ENCODE measurements around the gene ARGLU1.
A peak's percentile ranks its signal among the peaks of the same experiment; 100 is the strongest.

ARGLU1 gene

DNA sequence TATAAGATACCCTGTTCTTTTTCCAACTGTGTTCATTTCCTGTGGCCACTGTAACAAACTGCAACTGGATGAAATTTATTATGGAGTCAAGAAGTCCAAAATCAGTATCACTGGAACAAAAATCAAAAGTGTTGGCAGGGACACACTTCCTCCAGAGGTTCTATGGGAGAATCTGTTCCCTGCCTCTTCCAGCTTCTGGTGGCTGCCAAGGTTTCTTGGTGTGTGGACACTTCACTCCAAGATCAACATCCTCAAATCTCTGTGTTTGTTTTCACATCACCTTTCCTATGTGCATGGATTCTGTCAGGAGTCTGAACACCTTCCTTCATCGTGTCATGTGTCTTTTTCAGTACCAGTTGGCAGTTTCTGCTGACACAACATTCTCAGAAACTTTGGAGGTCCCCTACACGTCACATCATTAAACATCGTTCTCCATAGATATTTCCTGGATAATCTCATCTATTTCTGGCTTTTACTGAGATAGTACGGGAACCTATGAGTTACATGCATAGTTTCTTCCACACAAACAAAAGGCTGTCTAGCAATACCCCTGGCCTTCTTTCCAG is 17.3 kb downstream of the ARGLU1 start:
- TF ChIP-seq, protein P1, sequence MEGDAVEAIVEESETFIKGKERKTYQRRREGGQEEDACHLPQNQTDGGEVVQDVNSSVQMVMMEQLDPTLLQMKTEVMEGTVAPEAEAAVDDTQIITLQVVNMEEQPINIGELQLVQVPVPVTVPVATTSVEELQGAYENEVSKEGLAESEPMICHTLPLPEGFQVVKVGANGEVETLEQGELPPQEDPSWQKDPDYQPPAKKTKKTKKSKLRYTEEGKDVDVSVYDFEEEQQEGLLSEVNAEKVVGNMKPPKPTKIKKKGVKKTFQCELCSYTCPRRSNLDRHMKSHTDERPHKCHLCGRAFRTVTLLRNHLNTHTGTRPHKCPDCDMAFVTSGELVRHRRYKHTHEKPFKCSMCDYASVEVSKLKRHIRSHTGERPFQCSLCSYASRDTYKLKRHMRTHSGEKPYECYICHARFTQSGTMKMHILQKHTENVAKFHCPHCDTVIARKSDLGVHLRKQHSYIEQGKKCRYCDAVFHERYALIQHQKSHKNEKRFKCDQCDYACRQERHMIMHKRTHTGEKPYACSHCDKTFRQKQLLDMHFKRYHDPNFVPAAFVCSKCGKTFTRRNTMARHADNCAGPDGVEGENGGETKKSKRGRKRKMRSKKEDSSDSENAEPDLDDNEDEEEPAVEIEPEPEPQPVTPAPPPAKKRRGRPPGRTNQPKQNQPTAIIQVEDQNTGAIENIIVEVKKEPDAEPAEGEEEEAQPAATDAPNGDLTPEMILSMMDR (IDR thresholded peaks at IDR 0.05; ENCODE audit: borderline replicate concordance, insufficient read depth, low read depth, low read length), result no peak

DNA sequence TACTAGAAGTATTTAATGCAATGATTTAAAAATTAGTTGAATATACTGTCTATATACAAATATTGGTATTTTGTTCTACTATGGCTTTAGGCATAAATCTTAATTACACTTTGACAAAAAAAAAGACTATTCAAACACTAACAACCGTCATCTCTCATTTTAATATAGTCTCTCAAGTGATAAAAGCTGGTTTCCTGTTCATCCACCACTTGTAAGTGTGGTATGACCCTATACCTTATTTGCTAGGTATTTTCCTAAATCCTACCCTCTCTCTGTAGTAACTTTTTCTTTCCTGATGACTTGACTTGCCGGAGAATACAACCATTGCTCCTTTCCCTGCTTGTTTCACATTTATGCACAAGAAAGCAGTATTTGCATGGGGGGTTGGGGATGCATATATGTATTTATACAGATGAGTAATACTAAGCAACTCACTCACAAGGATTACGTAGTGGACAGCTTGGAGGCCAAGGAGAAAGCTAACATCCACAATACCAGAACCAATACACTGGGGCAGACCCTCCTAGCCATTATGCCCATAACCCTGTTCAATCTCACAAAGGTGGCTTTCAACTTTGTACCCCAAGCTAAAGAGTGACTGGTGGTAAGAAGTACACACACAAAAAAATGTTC is 19.8 kb downstream of the ARGLU1 start:
- no peak overlapping the region for H3K4me3 ChIP-seq (ENCODE audit: low read depth, low read length)
- TF ChIP-seq, protein P1 (IDR thresholded peaks at IDR 0.05; ENCODE audit: borderline replicate concordance, insufficient read depth, low read depth, low read length), result no peak

More for the DNA sequence above, 17.3 kb downstream of the ARGLU1 start:
- H3K4me3 ChIP-seq (ENCODE audit: low read depth, low read length), result no peak overlapping the region

DNA sequence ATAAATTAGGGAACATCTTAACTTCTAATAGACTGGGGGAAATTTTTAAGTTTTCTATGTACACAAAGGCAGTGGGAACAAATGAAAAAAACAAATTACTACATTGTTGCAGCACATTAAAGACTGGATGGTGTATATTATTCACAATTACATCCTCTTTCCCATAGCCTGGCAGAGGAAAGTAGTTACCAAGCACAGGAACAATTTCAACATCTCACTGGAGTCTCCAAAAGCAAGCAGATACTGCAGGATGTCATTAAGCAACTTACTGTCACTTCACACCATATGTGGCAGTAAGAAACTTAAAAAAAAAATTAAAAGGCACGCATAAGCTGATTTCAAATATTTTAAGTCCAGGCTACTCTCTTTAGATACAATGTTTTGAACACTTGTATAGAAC is 26.1 kb downstream of the ARGLU1 start:
- TF ChIP-seq, protein P1 (IDR thresholded peaks at IDR 0.05; ENCODE audit: borderline replicate concordance, insufficient read depth, low read depth, low read length), result no peak
- no peak overlapping the region for H3K4me3 ChIP-seq (ENCODE audit: low read depth, low read length)

DNA sequence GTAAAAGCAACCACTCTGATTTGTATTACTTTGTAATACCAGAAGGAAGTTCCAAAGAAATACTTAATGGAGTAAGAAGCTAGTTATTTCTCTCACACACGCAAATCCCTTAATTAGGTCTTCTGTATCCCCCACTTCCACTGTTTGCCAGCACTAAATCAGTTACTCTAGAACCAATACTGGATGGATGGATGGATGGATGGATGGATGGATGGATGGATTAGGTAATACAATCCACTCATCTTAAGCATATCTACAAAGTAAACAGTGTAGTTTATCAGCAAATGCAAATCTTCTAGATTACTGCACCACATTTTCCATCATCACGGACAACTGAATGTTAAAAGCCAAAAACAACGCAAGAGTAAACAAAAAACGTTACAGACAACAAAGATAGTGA is 27.3 kb downstream of the ARGLU1 start:
- TF ChIP-seq, protein P1 (IDR thresholded peaks at IDR 0.05; ENCODE audit: borderline replicate concordance, insufficient read depth, low read depth, low read length), result no peak
- no peak overlapping the region for H3K4me3 ChIP-seq (ENCODE audit: low read depth, low read length)

DNA sequence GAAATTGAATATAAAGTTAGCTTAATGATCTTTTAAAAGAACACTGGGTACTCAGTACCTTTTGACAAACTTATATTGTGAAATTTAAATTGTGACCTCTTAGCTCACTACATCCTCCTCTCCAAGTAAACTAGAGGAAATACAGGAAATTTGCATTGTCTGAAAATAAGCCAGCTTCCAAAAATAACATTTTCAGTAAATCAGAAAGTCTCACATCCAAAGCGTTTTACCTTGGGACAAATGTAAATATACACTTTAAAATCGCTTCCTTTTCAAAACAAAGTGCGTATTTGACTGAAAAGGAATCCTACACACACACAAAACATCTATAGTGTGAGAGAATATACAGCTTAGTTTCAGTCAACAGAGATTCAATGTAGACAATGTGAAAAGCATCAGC is 30.4 kb downstream of the ARGLU1 start:
- TF ChIP-seq, protein P1 (IDR thresholded peaks at IDR 0.05; ENCODE audit: borderline replicate concordance, insufficient read depth, low read depth, low read length), result no peak
- H3K4me3 ChIP-seq (ENCODE audit: low read depth, low read length), result no peak overlapping the region

DNA sequence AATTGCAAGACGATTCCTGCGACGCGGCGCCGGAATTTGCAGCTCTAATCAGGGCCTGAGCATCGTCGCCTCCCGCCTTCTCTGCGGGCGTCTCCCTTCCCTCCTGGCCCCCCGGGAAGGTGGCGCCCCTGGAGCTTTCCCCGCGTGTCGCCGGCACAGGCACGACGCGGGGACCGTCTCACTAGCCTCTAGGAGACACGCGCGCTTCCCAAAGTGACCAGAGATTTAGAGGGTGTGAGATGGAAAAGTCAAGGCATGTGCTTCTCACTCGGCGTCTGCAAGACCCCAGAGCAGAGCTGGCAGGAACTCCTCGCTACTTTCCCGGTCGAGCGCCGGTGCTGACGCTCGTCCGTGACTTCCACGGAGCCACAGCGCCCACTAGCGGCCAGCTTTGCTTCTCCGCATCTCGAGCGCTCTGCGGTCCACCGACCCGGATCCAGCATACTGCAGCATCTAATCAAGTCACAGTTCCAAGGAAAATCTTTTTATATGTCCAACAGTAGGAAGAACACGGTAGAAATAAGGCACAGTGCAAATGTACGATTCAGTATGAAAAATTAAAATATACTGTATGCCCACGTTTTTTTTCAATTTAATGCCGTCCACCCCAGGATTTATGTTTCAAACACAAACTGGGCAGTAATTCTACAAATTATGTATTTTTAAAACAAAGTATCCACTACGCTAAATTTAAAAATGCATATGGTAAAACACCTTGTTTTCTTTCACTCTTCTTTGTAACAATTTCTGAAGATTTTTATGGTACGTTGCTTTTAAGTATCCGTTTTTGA is 31.5 kb downstream of the ARGLU1 start:
- TF ChIP-seq, protein P1 (IDR thresholded peaks at IDR 0.05; ENCODE audit: borderline replicate concordance, insufficient read depth, low read depth, low read length), result peak; percentile 98
- peak overlapping the region; percentile 67 for H3K4me3 ChIP-seq (ENCODE audit: low read depth, low read length)
